ENCODE data around the gene DCT. TPM values are rescaled to one million over a fixed set of nuclear protein-coding genes. Genes with fewer than 3 reads are reported as not detected.

Gene DCT
- total and polyA plus RNA-seq, 2 of the 4 experiments (the other 2 are of a cell fraction), result not detected

DNA sequence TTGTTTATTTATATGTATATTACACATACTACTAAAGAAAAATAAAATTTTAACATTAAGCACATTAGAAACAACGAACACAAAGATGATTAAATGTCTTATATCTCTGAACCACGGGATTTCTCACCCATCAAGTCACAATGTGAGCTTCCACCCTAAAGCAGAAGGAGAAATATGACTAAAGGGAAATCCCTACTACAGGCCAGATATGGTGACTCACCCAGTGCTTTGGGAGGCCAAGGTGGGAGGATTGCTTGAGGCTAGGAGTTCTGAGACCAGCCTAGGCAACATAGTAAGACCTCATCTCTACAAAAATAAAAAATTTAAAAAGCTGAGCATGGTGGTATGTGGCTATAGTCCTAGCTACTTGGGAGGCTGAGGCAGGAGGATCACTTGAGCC is 24.6 kb downstream of the DCT start:
- Histone ChIP-seq H3K14ac (replicated peaks; ENCODE audit: low read depth, low read length) (no peak overlapping the region), H2BK15ac (ENCODE audit: low read depth, low read length) (no peak overlapping the region), H2BK20ac (ENCODE audit: low read depth, low read length) (no peak overlapping the region), H3K4me2 (ENCODE audit: low read depth, low read length) (no peak overlapping the region), H3K9me3 (ENCODE audit: control insufficient read depth, insufficient read depth, low read length) (no peaks in the 10 kb centered on the region), H3K79me1 (ENCODE audit: low read depth in 1 of 2, low read length in 2 of 2) (no peaks in the 10 kb centered on the region), H3K4me3 (ENCODE audit: insufficient read depth, low read depth, low read length) (no peak overlapping the region), H4K91ac (ENCODE audit: insufficient read depth, low read depth, low read length) (no peak overlapping the region), H4K20me1 (ENCODE audit: insufficient read depth, low read length) (no peaks in the 10 kb centered on the region), H2BK5ac (ENCODE audit: low read depth, low read length, poor library complexity, severe bottlenecking) (no peak overlapping the region), H3K36me3 (ENCODE audit: control insufficient read depth, insufficient read depth, low read length) (no peaks in the 10 kb centered on the region), H3K27me3 (ENCODE audit: control insufficient read depth, insufficient read depth, low read length) (no peaks in the 10 kb centered on the region), H2AK9ac (replicated peaks; ENCODE audit: low read depth, low read length, poor library complexity) (no peak overlapping the region), H3K18ac (ENCODE audit: low read depth, low read length) (no peak overlapping the region), H3K56ac (ENCODE audit: extremely low read depth, insufficient read depth, low read length) (no peak overlapping the region), H4K8ac (ENCODE audit: low read depth in 2 of 2, low read length in 2 of 2) (no peak overlapping the region), H2AFZ (replicated peaks; ENCODE audit: low read length, poor library complexity) (no peak overlapping the region), H3K9ac (ENCODE audit: low read depth, low read length) (no peak overlapping the region), H4K5ac (ENCODE audit: low read depth, low read length) (no peak overlapping the region), H3K27ac (ENCODE audit: insufficient read depth, low read length) (no peak overlapping the region), H3K4me1 (ENCODE audit: control insufficient read depth, insufficient read depth, low read length) (no peaks in the 10 kb centered on the region), H3K23ac (ENCODE audit: low read depth, low read length) (no peak overlapping the region), H3K4ac (ENCODE audit: low read depth, low read length) (no peak overlapping the region), H2AK5ac (ENCODE audit: low read depth, low read length) (no peak overlapping the region), H2BK120ac (ENCODE audit: low read depth, low read length) (no peak overlapping the region), H3K9me1 (ENCODE audit: insufficient read depth, low read length) (no peaks in the 10 kb centered on the region)
- BruUV-seq (replicated peaks), result no TSS peak
- dilution Hi-C loops (cut with HindIII; ENCODE audit: low sequenced_read_pairs, unreplicated experiment), result no loop called here
- WGBS, 2 experiments (ENCODE audit: extremely low coverage in 2 of 2, insufficient read length in 1 of 2), result no CpG with 5 or more reads among the region's 2 CpGs
- ChIA-PET CTCF (no interaction called here), POLR2A (ENCODE audit: unreplicated experiment) (no interaction called here)
- in situ Hi-C loops (cut with MboI; ENCODE audit: low sequenced_read_pairs), result no loop called here
- ATAC-seq (ENCODE audit: low read depth) (no peak), DNase-seq (peak; percentile 1)
- TF ChIP-seq MAFK (IDR thresholded peaks at IDR 0.05; ENCODE audit: low read depth, low read length) (no peak), BHLHE40 (IDR thresholded peaks at IDR 0.05; ENCODE audit: low read depth, low read length) (no peak), RCOR1 (IDR thresholded peaks at IDR 0.05; ENCODE audit: insufficient replicate concordance, low read length) (no peak), POLR2A (IDR thresholded peaks at IDR 0.05; ENCODE audit: low read depth, low read length) (no peak), RFX5 (IDR thresholded peaks at IDR 0.05; ENCODE audit: low read depth, low read length) (no peak), RAD21 (IDR thresholded peaks at IDR 0.05; ENCODE audit: low read length) (no peak), NFE2L2 (IDR thresholded peaks at IDR 0.05; ENCODE audit: low read depth, low read length) (no peak), MAZ (IDR thresholded peaks at IDR 0.05; ENCODE audit: borderline replicate concordance, low read depth, low read length) (no peak)
- TF ChIP-seq, protein P1, sequence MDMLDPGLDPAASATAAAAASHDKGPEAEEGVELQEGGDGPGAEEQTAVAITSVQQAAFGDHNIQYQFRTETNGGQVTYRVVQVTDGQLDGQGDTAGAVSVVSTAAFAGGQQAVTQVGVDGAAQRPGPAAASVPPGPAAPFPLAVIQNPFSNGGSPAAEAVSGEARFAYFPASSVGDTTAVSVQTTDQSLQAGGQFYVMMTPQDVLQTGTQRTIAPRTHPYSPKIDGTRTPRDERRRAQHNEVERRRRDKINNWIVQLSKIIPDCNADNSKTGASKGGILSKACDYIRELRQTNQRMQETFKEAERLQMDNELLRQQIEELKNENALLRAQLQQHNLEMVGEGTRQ (IDR thresholded peaks at IDR 0.05; ENCODE audit: low read depth, low read length), result no peak
- TF ChIP-seq, protein P2, sequence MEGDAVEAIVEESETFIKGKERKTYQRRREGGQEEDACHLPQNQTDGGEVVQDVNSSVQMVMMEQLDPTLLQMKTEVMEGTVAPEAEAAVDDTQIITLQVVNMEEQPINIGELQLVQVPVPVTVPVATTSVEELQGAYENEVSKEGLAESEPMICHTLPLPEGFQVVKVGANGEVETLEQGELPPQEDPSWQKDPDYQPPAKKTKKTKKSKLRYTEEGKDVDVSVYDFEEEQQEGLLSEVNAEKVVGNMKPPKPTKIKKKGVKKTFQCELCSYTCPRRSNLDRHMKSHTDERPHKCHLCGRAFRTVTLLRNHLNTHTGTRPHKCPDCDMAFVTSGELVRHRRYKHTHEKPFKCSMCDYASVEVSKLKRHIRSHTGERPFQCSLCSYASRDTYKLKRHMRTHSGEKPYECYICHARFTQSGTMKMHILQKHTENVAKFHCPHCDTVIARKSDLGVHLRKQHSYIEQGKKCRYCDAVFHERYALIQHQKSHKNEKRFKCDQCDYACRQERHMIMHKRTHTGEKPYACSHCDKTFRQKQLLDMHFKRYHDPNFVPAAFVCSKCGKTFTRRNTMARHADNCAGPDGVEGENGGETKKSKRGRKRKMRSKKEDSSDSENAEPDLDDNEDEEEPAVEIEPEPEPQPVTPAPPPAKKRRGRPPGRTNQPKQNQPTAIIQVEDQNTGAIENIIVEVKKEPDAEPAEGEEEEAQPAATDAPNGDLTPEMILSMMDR (conservative IDR thresholded peaks at IDR 0.05; ENCODE audit: low read depth, low read length), result no peak
- TF ChIP-seq, protein P3, sequence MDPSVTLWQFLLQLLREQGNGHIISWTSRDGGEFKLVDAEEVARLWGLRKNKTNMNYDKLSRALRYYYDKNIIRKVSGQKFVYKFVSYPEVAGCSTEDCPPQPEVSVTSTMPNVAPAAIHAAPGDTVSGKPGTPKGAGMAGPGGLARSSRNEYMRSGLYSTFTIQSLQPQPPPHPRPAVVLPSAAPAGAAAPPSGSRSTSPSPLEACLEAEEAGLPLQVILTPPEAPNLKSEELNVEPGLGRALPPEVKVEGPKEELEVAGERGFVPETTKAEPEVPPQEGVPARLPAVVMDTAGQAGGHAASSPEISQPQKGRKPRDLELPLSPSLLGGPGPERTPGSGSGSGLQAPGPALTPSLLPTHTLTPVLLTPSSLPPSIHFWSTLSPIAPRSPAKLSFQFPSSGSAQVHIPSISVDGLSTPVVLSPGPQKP (IDR thresholded peaks at IDR 0.05; ENCODE audit: borderline replicate concordance, low read depth, low read length), result no peak
- intact Hi-C loops (cut with micrococcal nuclease), result no loop called here

Data from IMR-90 (cell line).